GM18870 (cell line): ENCODE data around the gene DGCR2.

Experiments used
- ATAC-seq: cut with Tn5 transposase; IDR thresholded peaks from one replicate; pipeline ENCODE4 v1.9.1; 2021; ENCODE audit warnings: moderate library complexity; ENCODE audit not compliant: unreplicated experiment

Gene DGCR2

GRCh38 chr22:19147195-19147780 lies 25.1 kb upstream of the DGCR2 start:
- no peak for ATAC-seq

- ATAC-seq = no peak
Measured at GRCh38 chr22:19146215-19146968, 24.2 kb upstream of the DGCR2 start.

GRCh38 chr22:19143967-19144400 lies 21.8 kb upstream of the DGCR2 start:
- ATAC-seq = no peak

GRCh38 chr22:19143212-19143611 lies 21.0 kb upstream of the DGCR2 start:
- ATAC-seq = no peak

- ATAC-seq = no peak
Measured at GRCh38 chr22:19142394-19142793, 20.2 kb upstream of the DGCR2 start.

- no peak for ATAC-seq
Measured at GRCh38 chr22:19139974-19140373, 17.8 kb upstream of the DGCR2 start.

GRCh38 chr22:19139001-19139356 lies 16.8 kb upstream of the DGCR2 start:
- ATAC-seq = no peak

- ATAC-seq = no peak
Measured at GRCh38 chr22:19138217-19139000, 16.2 kb upstream of the DGCR2 start.

GRCh38 chr22:19137384-19138216 lies 15.4 kb upstream of the DGCR2 start:
- no peak for ATAC-seq

GRCh38 chr22:19136915-19137314 lies 14.7 kb upstream of the DGCR2 start:
- ATAC-seq = no peak

- ATAC-seq = no peak
Measured at GRCh38 chr22:19134874-19135273, 12.7 kb upstream of the DGCR2 start.

GRCh38 chr22:19134176-19134831 lies 12.1 kb upstream of the DGCR2 start:
- ATAC-seq = no peak

- no peak for ATAC-seq
Measured at GRCh38 chr22:19133561-19133960, 11.3 kb upstream of the DGCR2 start.

- no peak for ATAC-seq
Measured at GRCh38 chr22:19132693-19133400, 10.6 kb upstream of the DGCR2 start.

- ATAC-seq = no peak
Measured at GRCh38 chr22:19132153-19132552, 9.9 kb upstream of the DGCR2 start.

- ATAC-seq = no peak
Measured at GRCh38 chr22:19131685-19132015, 9.4 kb upstream of the DGCR2 start.

GRCh38 chr22:19130959-19131684 lies 8.9 kb upstream of the DGCR2 start, which contains the start of gene TSSK2:
Gene TSSK2, plus strand, starts transcription at chr22:19131308. Its CDS starts 92 bp downstream, at chr22:19131400.
- ATAC-seq = no peak

- no peak for ATAC-seq
Measured at GRCh38 chr22:19129871-19130270, 7.7 kb upstream of the DGCR2 start.
